GM13977 (cell line): ENCODE results near the gene ASB4.
A peak's percentile ranks its signal among the peaks of the same experiment; 100 is the strongest.
"Not testable (repeated sequence)": the region's sequence is repeated elsewhere in the genome, so short reads cannot be mapped to it uniquely, and the experiment has no call there.

Experiments
- DNase-seq: peaks from one replicate; pipeline ENCODE4 v3.0.0; 2012; ENCODE audit warnings: low spot score
- in situ Hi-C: fragments of 300-500 bp; cut with MboI; formaldehyde crosslinking; loops from one replicate; pipeline ENCODE4 v1.12.0; 2022; ENCODE audit warnings: low sequenced_read_pairs, low pct_unique_long_range_greater_than_20kb, mixed read lengths, inconsistent platforms; ENCODE audit not compliant: unreplicated experiment
- TF ChIP-seq, protein P1 (sequence below): IDR thresholded peaks from 2 replicates; pipeline ENCODE4 v1.5.1; 2012; ENCODE audit warnings: mild to moderate bottlenecking, control low read depth; ENCODE audit not compliant: insufficient read depth; ENCODE audit errors: extremely low read depth, missing control alignments

The ASB4 gene

DNA sequence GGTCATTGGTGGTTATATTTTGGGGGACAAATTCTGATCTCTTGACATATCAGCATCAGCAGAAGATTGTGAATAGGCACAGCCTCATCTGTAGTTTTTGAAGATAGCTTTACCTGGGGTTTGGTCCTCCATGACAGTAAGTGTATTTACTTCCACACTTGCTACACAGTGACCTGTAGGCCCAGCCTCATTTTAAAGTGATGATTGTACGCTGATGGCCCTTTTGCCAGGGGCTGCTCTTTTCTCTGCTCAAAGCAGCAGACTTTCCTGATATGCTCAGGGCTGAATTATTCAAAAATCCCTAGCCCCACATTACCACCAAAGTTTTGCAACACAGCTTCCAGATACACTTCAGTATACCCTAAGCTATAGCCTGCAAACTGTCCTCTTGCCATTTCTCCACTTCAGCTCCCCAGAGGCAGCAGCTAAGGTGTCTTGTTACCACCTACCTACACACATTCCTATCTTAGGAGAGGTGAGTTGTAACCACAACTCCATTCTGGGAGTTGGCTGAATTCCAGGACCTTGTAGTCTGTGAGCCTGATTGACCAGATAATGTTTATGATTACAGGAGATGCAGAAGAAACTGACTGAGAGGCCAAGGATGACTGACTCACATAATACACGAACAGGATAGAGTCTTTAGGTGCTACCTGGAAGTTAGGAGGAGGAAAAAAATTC lies 6.0 kb downstream of the ASB4 start:
- in situ Hi-C loops: loop anchor here (25.0 kb wide), 1 partner anchor 1054 kb away; no protein-coding TSS in a partner anchor
- DNase-seq: no peak
- TF ChIP-seq, protein P1, sequence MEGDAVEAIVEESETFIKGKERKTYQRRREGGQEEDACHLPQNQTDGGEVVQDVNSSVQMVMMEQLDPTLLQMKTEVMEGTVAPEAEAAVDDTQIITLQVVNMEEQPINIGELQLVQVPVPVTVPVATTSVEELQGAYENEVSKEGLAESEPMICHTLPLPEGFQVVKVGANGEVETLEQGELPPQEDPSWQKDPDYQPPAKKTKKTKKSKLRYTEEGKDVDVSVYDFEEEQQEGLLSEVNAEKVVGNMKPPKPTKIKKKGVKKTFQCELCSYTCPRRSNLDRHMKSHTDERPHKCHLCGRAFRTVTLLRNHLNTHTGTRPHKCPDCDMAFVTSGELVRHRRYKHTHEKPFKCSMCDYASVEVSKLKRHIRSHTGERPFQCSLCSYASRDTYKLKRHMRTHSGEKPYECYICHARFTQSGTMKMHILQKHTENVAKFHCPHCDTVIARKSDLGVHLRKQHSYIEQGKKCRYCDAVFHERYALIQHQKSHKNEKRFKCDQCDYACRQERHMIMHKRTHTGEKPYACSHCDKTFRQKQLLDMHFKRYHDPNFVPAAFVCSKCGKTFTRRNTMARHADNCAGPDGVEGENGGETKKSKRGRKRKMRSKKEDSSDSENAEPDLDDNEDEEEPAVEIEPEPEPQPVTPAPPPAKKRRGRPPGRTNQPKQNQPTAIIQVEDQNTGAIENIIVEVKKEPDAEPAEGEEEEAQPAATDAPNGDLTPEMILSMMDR: no peak

DNA sequence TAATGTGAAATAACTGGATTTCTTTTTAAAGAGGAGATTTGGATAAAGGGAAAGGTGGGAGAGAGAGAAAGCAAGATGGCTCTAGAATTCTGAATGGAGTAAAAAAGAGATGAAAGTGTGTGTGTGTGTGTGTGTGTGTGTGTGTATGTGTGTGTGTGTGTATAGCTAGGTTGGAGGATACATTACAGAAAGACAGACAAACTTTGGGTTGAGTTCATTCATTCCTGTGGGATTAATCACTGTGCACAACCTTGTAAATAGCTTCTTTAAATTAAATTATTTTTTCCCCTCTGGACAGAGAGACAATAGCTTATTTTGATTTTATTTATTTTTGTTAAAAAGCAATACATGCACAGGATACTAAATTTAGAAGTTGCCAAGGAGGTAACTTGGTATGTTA lies 7.5 kb downstream of the ASB4 start:
- in situ Hi-C loops: loop anchor here (25.0 kb wide), 1 partner anchor 1056 kb away; no protein-coding TSS in a partner anchor
- no peak for DNase-seq
- TF ChIP-seq, protein P1: no peak

DNA sequence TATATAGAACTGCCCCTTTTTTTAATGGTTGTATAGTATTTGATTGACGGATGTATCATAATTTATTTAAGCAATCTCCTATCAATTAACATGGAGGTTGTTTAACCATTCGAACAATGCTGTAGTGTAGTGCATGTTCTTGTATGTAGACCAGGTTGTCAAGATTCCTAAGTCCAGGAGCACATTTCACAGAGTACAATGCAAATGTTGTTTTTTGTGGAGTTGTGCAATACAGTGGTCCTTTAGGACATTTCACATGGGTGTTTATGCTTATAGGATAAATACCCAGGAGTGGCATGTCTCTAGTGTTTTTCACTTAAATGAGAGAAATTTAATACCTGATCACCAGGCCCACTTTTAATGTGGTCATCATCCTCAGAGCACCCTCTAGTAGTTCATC lies 8.1 kb downstream of the ASB4 start:
- TF ChIP-seq, protein P1: no peak
- no peak for DNase-seq
- in situ Hi-C loops: loop anchor here (25.0 kb wide), 1 partner anchor 1057 kb away; no protein-coding TSS in a partner anchor

DNA sequence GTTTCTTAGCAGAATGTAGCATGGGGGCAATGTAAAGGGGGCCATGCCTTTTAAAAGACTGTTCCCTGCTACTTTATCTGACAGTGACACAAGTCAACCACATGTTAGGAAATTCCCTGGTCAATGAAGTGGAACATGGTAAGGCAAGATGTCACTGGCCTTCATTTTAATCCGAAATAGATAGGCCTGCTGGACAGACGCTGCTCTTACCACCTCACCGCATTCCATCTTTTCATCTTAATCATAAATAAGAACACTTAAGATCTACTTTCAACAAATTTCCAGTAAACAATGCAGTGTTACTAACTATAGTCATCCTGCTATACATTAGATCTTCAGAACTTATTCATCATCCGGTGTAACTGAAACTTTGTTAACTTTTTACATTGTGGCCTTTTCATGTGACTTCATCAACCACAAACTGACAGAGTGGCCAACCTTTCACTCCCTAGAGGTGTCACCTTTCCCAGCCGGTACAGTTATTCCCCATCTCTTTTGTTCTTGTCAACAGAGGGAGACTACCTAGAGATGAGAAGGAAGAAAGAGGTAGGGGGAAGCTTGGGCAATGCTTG lies 15.6 kb downstream of the ASB4 start:
- DNase-seq: peak; percentile 17
- in situ Hi-C loops: no loop called here
- TF ChIP-seq, protein P1: no peak

DNA sequence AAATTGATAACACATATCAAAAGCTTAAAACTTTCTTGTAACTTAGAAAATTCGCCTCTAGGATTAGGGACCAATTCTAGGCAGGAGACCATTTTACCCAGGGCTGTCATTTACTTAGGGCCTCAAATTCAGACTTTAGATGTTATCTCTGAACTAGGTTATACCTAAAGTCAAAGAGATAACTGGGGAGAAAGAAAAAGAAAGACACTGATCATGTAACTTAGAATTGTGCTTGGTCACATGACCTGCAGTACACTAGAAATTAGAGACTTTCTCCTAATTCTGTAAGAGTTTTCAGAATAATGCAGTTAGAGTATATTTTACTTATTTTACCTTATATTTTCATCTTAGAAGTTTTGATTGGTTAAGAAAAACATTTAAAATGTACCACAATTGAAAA lies 16.7 kb downstream of the ASB4 start:
- in situ Hi-C loops: no loop called here
- TF ChIP-seq, protein P1: no peak
- DNase-seq: no peak

DNA sequence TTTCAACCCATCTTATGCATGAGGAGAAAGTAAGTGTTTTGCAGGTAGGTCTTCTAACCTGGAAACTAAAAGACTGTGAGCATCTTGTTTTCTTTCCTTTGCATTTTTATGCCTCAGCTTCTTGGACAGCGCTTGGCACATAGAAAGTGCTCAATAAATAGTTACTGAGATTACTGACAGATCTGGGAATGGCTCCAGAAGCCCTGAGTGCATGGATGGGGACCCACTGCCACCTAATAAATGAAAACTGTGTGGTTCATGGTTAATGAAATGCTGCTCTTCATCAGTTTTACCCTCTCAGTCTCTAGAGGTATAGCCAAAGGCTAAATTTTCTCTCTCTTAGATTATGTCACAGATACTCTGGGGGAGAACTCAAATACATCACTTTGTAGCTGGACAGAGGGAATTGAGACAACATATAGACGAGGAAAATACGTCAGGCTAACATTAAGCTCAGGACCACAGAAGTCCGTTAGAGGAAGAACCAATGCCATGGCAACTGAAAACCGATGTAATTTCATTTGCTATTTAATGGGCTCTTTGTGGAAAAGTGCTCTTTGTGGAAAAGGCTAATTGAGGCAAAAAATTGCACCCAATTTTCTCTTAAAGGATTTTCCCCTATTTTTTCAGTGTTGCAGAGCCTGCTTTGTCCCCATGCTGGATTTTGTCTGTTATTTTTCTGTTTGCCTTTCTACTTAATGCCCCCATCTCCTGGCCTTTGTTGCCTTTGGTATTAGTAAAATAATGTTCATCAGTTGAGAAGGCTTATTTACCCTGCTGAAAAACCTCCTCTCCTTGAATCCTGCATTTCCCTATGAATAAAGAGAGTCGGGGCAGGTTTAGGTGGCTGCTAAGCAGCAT lies 17.8 kb downstream of the ASB4 start:
- TF ChIP-seq, protein P1: no peak
- DNase-seq: no peak
- in situ Hi-C loops: no loop called here

DNA sequence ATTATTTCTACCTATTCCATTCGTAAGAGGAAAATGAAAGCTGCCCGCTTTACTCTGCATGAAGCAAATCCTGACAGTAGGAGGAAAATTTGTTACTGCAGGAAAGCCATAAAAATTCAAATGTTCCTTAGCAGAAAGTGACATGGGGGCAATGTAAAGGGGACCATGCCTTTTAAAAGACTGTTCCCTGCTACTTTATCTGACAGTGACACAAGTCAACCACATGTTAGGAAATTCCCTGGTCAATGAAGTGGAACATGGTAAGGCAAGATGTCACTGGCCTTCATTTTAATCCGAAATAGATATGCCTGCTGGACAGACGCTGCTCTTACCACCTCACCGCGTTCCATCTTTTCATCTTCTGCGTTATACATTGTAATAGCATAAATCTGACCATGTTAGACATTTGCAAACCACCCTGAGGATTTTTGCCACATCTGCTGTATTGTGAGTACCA lies 18.4 kb downstream of the ASB4 start:
- in situ Hi-C loops, DNase-seq: not testable (repeated sequence)
